Measurements from ENCODE around the gene FAS.

GRCh38 chr10:89022734-89023133 lies 32.1 kb downstream of the FAS start:
- TF ChIP-seq EP300 (IDR thresholded peaks at IDR 0.05; ENCODE audit: low read depth) (no peak), CTCF (IDR thresholded peaks at IDR 0.05) (no peak), POLR2A (IDR thresholded peaks at IDR 0.05) (no peak), POLR2AphosphoS5 (IDR thresholded peaks at IDR 0.05) (no peak)

Data from transverse colon (tissue), 4 donors.